ENCODE results near the gene PDCD11.

- TF ChIP-seq POLR2AphosphoS5 (IDR thresholded peaks at IDR 0.05; ENCODE audit: low read depth, low read length) (no peak), CEBPB (IDR thresholded peaks at IDR 0.05; ENCODE audit: low read depth, low read length) (no peak)
Measured at GRCh38 chr10:103445366-103445765, 48.9 kb downstream of the PDCD11 start.
